GM21825 (cell line): ENCODE data around the gene ITK.
A peak's percentile ranks its signal among the peaks of the same experiment; 100 is the strongest.

Experiments used
- ATAC-seq: cut with Tn5 transposase; IDR thresholded peaks from one replicate; pipeline ENCODE4 v1.9.1; 2021; ENCODE audit warnings: mild to moderate bottlenecking, moderate library complexity; ENCODE audit not compliant: unreplicated experiment

ITK gene

DNA sequence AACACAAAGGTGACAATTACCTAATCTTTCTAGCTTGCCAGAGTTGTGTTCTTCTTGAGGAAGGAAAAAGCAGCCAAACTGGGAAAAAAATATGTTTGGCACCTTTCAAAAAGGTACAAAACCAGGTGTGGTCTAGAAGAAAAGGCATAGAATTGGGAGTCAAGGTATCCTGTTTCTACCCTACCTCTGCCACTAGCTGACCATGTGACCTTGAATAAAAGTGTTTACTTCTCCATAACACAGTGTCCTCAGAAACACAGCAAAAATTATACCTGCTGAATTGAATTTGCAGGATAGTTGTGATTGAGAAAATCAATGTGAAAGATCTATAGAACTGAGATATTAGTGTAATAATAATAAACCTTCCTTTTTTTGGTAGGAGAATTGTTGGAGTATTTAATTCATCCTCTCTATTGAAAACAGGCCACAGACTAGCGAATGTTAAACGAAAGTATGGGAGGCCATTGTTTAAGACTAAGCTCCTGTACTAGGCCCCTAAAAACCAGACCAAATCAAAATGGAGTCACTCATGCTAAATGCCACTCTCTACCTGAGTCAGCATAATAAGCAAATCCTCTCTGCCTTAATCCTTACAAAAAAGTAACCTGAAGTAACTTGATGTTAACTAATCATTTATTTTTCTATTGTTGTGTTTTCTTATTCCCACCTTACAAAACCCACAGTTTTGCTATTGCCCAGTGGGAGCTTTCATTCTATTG, 97.8 kb downstream of the ITK start:
- no peak for ATAC-seq

DNA sequence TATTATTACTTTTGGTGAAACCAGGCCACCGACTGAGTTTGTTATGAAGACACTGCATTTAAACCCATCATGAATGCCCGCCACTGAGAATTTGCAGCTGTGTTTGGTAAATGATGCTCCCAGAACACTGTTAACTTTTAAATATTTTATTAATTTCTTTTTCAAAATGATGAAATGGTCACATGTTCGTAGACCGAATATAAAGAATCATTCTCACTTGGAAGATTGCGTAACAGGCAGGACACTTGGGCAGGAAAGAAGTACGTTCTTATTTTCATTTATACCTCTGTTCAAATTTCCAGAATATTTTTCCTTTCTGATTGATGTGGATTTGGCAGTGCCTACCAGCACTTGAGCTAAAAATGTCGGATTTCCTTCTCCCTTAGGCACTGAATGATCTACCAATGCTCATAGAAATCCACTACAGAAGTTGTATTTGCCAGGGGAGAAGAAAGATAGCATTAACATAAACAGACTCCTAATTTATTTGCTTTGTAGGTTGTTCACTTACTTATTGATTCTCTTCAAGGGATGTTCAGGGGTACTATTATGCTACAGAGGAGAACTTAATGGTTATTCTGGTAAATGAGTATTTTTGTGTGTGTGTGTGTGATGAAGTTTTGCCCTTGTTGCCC, 99.1 kb downstream of the ITK start:
- ATAC-seq, result no peak

DNA sequence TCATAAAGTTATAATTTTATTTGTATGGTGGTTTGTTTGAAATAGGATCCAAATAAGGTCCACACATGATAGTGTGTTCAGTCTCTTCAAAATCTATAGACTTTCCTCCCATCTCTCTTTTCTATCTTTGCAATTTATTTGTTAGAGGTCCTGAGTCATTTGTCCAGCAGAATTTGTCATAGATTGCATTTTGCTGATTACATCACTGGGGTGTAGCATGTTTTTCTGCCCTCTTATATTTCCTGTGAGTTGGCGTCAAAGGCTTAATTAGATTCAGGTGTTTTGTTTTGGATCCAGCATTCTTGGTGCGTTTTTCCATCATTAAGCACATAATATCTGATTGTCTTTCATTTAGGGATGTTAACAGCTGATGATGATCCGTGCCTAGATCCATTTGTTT, 100.3 kb downstream of the ITK start:
- no peak for ATAC-seq

DNA sequence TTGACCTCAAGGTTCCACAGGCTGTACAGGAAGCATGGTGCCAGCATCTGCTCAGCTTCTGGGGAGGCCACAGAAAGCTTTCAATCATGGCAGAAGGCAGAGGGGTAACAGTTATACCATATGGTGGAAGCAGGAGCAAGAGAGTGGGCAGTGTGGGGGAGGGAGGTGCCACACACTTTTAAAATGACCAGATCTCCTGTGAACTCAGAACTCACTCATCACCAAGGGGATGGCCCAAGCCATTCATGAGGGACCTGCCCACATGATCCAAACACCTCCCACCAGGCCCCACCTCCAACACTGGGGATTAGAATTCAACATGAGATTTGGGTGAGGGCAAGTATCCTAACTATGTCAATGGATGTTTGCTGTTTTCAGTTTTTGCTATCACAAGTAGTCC, 101.5 kb downstream of the ITK start:
- ATAC-seq, result no peak

DNA sequence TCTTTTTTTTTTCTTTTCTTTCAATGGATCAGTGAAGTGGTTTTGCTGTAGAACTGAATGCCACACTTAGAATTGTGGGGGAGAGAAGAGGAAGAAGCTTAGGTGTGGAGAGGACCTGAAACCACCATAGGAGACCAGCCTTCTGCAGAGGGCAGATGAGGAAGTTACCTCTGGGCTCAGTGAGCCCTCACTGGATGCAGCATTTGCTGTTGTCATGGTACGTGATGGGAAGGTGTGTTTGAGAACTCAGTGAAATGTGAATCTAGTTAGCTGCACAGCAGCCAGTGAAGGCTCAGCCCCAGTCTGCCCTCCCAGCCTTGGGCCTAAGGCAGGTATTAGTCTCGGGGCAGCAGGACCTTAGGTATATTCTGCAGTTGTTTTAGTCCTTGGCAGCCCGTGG, 102.8 kb downstream of the ITK start:
- ATAC-seq, result peak; percentile 99

DNA sequence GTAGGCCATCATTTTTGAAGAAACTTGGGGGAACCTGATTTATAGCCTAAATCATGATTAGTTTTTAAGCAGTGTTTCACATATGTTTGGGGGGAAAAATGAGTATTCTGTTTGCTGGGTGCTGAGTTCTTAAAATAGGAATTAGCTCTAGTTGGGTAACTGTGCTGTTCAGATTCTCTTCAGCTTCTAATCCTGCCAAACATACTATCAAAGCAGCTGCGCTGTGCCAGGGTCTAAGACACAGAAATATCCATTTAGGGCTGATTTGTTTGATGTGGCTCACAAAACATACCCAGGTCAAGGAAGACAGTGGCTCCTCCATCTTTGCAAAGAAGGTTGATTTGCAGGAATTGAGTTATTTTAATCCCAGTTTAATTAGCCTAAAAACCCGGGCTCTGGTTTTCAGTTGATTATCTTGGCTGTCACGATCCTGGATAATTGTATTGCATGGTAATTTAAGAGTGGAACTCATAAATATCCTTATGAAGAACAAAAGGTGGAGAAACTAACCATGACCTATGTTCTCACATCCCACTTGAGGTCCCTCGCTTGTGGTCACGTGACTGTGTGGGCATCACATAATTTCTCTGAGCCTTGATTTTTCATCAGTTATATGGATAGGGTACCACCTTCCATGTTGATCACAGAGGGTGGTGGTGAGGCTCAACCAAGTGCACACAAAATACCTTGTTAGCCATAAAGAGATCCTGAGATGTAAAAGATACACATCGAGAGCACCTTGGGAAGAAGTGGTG, 104.0 kb downstream of the ITK start:
- no peak for ATAC-seq

DNA sequence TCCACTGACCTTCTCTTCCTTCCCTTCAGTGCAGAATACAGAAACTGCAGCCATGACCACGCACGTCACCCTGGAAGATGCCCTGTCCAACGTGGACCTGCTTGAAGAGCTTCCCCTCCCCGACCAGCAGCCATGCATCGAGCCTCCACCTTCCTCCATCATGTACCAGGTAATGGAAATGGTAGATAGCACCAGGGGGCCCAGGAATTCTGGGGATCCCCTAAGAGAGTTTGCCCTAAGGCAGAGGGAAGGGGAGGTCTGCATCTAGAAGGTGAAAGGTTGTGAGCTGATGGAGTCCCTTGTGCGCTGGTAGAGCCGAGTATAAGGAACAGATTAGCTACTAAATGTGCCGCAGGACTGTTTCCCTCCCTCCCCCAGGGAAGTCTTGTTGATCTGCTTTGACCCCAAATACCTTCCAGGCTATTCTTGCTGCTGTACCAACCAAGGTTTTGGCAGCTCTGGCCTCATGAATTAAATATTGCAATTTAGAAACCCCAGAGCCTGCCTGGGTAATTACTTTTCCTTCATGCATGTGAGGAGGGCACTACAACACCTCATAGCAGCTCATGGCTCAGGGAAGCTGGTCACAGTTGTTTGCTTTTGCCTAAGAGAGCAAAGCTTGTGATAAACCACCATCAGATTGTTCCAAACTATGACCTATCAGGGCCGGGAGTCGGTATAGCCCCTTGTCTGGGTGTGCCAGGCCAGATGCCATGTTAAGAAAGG, 104.8 kb downstream of the ITK start:
- ATAC-seq, result no peak

DNA sequence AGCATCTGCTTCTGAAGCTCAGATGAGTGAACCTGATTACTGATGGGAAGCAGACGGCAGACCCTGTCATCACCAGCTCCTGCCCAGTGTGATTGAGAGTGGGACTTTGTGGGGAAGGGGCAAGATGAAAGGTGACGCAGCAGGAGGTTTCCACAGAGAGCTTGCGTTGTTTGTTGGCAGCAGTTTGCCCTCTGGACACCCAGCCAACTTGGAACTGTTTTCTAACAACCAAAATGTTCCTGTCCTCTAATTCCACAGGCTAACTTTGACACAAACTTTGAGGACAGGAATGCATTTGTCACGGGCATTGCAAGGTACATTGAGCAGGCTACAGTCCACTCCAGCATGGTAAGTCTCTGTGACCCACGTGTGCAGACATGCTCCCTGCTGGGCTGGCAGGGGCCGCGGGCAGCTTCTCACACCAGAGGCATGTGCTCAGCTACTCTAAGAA, 106.1 kb downstream of the ITK start:
- no peak for ATAC-seq

DNA sequence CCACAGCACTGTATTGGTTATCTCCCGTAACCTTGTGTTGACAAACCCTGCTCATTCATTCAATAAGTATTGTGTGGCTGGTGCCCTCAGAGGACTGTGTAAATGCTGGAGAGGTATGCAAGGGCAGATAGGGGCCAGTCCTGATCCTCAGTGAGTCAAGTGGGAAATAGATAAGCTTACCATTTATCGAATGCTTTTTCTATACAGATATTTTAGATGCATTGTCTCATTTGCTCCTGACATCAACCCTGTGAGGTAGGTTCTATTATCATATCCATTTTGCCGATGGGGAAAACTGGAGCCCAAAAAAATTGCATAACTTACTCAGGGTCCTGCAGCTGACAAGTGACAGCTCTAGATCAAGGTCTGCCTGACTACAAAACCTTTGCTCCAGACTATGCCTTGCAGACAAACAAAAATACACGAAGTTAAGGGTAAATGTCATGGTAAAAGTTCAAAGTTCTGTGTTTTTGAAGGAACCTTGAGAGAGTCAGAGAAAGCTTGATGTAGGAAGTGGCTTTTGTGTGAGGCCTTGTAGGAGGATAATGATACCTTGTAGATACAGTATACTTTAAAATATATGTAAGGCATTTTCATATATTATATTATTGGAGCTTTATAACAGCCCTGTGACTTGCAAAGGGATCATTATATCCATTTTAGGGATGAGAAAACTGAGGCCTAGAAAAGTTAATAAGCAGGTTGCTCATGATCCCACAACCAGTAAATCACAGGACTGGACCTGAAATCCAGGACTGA, 107.9 kb downstream of the ITK start:
- no peak for ATAC-seq

DNA sequence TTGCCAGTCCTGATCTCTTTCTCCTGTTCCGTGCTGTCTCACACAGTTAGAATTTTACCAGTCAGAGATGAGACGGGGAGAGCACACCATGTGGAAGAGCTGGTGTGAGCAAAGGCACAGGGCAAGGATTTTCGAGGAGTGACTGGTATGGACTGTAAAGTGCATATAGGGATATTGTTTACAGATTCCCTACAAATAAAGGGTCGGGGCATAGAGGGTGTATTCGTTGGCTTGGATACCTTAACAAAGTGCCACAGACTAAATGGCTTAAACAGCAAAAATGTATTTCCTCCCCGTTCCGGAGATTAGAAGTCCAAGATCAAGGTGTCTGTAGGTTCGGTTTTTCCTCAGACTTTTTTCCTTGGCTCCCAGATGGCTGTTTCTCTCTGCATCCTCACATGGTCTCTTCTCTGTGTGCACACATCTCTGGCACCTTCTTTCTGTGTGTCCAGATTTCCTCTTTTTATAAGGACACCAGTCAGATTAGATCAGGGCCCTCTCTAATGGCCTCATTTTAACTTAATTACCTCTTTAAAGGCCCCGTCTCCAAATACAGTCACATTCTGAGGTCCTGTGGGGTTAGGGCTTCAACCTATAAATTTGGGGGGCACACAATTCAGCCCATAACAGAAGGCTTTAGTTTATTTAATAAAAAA, 108.7 kb downstream of the ITK start:
- no peak for ATAC-seq

DNA sequence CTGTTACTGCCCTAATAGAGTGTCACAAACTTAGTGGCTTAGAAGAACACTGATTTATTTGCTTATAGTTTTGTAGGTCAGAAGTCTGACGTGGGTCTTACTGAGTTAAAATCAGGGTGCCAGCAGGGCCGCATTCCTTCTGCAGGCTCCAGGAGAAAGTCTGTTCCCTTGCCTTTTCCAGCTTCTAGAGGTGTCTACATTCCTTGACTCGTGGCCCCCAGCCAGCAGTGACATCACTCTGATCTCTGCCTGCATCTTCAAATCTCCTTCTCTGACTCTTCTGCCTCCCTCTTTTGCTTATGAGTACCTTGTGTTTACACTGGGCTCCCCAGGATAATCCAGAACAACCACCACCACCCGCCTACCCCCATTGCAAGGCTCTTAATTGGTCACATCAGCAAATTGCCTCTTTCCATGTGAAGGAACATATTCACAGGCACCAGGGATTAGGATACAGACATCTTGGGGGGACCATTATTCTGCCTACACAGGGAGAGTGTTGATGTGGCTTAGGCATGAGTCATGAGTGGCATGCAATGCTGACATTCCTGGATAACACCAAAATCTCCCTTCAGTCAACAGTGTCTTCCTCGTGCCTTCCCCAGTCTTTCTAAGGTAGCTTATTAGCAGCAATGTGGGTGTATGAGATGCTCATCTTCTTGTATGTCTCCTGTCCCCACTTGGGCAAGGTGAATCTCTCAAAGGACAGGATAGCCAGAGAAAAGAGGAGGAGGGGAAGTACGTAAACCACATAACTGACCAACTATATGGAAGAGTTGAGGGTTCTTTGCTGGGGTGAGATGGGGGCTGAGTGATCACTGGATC, 109.7 kb downstream of the ITK start:
- no peak for ATAC-seq

DNA sequence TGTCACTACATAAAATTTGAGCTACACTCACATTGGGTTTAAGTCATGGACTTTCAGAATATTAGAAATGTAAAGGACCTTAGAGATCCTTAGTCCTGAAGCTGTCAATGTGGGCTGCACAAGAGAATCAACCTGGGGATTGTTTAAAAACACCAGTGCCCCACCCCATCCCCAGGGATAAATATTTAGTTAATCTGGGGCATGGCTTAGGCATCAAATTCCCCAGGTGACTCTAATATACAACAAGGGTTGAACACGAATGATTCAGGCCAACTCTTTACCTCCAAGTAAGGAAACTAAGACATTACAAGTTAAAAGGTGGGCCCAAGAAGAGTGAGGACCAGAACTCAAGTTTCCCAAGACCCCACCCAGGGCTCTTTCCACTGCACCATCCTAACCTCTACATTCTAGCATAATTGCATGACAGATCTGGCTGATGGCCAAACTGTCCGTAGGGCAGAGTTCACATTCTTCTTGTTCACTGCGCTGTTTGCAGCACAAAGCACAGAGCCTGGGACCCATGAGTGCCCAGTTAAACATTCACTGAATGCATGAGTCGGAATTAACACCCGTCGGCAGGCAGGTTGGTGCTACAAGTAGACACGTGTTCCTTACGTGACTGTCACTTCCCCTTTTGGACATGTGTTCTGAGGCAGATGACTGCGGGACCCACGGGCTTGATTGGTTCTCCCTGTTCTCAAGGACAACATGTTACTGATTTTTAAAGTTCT, 110.5 kb downstream of the ITK start:
- ATAC-seq, result peak; percentile 92

DNA sequence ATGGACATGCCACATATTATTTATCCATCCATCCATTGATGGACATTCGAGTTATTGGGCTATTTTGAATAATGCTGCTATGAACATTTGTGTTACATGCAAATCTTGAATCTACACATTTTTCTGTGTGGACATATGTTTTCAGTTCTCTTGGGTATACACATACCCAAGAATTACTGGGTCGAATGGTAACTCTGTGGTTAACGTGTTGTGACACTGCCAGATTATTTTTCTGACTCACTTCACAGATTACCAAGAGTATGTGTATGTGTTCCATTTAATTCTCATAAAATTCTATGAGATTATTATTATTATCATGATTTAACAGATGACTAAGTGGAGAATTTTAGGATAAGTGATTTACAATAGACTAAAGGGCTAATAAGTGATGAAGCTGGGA, 112.0 kb downstream of the ITK start:
- ATAC-seq, result no peak

DNA sequence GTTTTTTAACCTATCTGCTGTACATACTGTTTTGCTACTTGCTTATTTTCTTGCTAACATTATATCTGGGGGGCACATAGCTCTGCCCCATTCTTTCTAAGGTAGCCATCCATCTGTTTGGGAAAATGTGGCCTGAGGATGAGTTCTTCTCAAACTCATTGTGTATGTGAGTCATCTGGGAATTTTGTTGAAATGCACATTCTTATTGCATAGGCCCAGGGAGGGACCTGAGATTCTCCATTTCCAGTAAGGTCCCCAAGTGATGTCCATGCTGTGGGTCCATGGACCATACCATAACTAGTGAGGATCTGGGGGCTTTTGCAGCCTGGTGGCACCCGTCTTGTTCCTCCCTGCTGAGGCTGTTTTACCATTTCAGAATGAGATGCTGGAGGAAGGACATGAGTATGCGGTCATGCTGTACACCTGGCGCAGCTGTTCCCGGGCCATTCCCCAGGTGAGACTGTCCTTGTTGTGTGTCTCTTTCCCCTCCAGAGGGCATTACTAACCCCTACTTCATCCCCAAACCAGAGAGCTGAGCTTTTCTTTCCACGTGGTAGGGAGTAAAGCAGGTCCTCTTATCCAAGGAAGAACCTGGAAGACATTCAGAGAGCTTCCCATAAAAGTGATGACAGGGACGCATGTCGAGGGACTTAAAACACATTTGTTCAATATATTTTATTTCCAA, 113.9 kb downstream of the ITK start:
- no peak for ATAC-seq

DNA sequence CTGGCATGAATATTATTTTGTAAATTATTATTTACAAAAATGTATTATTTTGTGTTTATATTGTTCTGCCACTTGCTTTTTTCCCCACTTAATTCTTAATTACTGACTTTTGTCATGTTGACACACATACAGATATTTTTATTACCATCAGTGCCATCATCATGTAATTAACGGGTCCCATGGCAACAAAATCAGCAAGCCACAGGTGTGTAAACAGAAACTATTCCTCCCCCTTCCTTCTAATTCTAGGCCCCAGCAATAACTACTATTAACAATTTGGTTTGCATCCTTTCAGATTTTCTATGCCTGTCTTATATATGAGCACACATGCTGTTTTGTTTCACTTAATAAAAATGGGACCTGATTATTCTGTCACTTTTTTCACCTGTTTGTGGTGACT, 114.6 kb downstream of the ITK start:
- ATAC-seq, result no peak

DNA sequence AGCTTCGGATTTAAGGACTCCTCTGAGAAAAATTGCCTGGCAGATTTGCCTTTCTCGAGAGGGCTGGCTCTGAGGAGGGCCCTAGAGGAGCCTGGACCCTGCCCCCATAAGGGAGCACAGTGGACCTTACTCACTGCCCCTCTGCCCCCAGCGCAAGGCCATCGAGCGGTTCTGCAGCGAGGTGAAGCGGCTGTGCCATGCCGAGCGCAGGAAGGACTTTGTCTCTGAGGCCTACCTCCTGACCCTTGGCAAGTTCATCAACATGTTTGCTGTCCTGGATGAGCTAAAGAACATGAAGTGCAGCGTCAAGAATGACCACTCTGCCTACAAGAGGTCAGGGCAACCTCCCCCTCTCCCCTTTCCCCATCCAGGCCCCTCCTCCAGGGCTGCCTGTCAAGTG, 119.9 kb downstream of the ITK start:
- ATAC-seq, result no peak

DNA sequence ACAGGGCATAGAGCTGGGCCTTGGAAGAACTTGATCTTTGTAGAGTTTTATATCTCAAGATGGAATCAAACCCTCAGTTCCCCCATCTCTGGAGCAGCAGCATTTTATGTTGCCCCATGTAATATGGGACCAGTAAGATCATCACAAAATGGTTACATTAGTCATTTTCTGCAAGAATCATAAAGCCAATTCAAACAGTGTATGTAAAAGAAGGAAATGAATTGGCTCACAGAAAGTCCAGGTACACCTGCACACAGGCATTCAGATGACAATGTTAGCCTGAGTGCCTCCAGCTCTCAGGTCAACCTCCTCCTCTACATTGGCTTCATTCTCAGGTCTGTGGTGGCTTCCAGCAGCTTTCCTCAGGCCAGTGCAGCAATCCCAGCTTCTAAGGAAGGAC, 120.4 kb downstream of the ITK start:
- no peak for ATAC-seq

DNA sequence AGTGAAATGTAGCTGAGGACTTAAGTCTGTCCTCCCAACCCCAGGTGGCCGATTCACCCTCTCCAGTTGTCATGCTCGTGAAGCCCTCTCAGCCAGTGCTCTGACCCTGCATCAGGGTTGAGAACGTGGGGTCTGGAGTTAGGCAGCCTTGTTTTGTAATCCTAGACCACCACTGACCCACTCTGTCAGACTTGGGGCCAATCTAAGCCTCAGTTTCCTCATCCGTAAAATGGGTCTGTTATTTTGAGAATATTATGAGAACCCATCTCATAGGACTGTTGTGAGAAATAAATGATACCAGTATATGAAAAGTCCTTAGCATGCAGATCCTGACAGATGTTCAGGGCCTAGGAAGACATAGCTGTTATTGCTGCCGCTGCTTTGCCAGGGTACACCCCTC, 122.4 kb downstream of the ITK start:
- no peak for ATAC-seq
